HL-60 (cell line): ENCODE measurements around the gene TRIM3.

ENCODE experiments used
- DNase-seq, 2 experiments: peaks; one replicate each; pipeline ENCODE4 v3.0.0-alpha.2; 2010 to 2020; ENCODE audit warnings: low read depth in 1 of 2, low spot score in 1 of 2
- H3K27ac ChIP-seq: fragments of 250-450 bp; sonication (Bioruptor Pico); replicated peaks from 2 replicates; pipeline ENCODE4 v1.5.1; 2020; ENCODE audit warnings: mild to moderate bottlenecking, moderate library complexity
- H3K27me3 ChIP-seq: fragments of 250-450 bp; sonication (Bioruptor Pico); 2 replicates; pipeline ENCODE4 v1.5.1; 2021; ENCODE audit warnings: mild to moderate bottlenecking, moderate library complexity; ENCODE audit not compliant: insufficient read depth, poor library complexity, severe bottlenecking
- H3K4me3 ChIP-seq: replicated peaks from 2 replicates; pipeline ENCODE4 v1.5.1; 2011; ENCODE audit warnings: mild to moderate bottlenecking, control low read depth, low read length; ENCODE audit not compliant: insufficient read depth
- CTCF ChIP-seq: IDR thresholded peaks from one replicate; pipeline ENCODE4 v1.5.1; 2011; ENCODE audit warnings: low read length, control low read depth, inconsistent platforms; ENCODE audit not compliant: insufficient read depth
- GABPA ChIP-seq: IDR thresholded peaks from 2 replicates; pipeline ENCODE4 v1.6.1; 2012; ENCODE audit warnings: low read depth
- POLR2AphosphoS5 ChIP-seq: IDR thresholded peaks from 2 replicates; pipeline ENCODE4 v1.6.1; 2012; ENCODE audit warnings: low read depth
- REST ChIP-seq: IDR thresholded peaks from 2 replicates; pipeline ENCODE4 v1.6.1; 2012; ENCODE audit warnings: low read depth; ENCODE audit not compliant: insufficient replicate concordance
- SPI1 ChIP-seq: IDR thresholded peaks from 2 replicates; pipeline ENCODE4 v1.6.1; 2012; ENCODE audit warnings: low read depth, mild to moderate bottlenecking, borderline replicate concordance

Gene TRIM3

DNA sequence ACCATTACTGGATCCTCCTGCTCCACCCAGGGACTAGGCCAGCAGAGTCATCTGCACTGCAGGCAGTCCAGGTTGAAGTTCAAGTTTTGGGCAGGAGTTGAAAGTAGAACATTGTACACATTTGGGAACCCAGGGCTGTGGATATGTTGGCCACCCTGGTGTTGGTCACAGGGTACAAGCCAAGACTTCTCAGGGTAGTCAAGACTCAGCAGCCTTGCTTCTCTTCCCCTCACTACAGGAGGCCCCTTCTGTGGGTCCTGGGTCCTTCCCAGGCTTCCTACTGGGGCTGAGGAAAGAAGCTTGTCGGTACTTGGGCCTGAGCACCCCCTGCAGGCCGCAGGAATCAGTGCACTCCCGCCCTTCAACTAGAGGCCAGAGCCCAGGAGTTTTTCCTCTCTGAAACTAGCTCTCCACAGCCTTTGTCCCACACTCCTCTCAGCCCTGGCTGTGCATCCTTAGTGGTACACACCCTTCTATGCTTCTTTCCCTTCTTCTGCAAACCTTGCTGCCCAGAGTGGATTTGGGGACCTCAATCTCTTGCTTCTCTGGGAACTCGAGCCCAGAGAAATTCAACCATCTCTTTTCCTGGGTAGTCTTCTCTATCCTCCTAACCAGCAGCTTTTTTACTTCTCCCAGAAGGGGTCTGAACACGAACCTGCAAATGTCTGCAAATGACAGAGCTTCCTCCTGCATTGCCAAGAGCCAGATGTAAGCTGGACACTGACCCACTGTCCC lies 30.3 kb downstream of the TRIM3 start:
- H3K27ac ChIP-seq, result no peak overlapping the region
- no peaks in the 10 kb centered on the region for H3K27me3 ChIP-seq
- TF ChIP-seq POLR2AphosphoS5, result no peak
- no peak for TF ChIP-seq SPI1
- no peak for TF ChIP-seq GABPA
- peak; percentile 83 for TF ChIP-seq CTCF
- TF ChIP-seq REST, result no peak
- DNase-seq, result peak; percentile 13 to 38
- no peak overlapping the region for H3K4me3 ChIP-seq

GRCh38 chr11:6442441-6442840 lies 31.3 kb downstream of the TRIM3 start:
- H3K4me3 ChIP-seq, result no peak overlapping the region
- TF ChIP-seq POLR2AphosphoS5, result no peak
- TF ChIP-seq CTCF, result no peak
- no peak for TF ChIP-seq GABPA
- TF ChIP-seq REST, result no peak
- TF ChIP-seq SPI1, result no peak
- DNase-seq, result no peak
- H3K27ac ChIP-seq, result no peak overlapping the region
- H3K27me3 ChIP-seq, result no peaks in the 10 kb centered on the region

DNA sequence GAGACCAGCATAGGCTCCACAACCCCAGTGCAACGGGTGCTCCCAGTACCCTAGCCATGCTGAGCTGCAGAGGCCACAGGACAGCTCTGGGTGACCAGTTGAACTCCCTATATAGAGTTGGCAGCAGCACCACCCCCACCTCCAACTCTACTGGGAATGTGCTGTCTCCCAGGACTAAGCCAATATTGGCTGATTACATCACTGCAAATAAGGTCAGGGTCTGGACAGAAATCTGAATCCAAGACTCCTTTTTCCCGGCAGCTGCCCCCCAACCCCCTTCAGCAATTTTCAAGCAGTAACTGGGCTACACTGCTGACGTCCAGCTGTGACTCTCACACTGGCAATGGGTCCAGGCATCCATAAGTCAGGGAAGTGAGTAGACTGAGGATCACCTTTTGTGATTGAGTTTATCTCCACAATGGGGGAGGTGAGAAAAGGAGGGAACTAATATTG lies 32.8 kb downstream of the TRIM3 start, which contains the start of gene HPX:
TSS of gene HPX (minus strand) at position 82 of the 453 bp plus-strand sequence. CDS start at position 58, 24 bp downstream.
- no peak within 1 kb of the TSS for H3K27ac ChIP-seq

More for the DNA sequence above, 32.8 kb downstream of the TRIM3 start, which contains the start of gene HPX:
- DNase-seq, result no peak
- TF ChIP-seq POLR2AphosphoS5, result no peak
- no peak for TF ChIP-seq GABPA
- no peak for TF ChIP-seq REST
- no peak for TF ChIP-seq SPI1
- no peak for TF ChIP-seq CTCF
- no peak within 1 kb of the TSS for H3K4me3 ChIP-seq
- H3K27me3 ChIP-seq, result no peaks in the 10 kb centered on the region
